CD4-positive, alpha-beta T cell treated with Interleukin-6 for 4 hours (primary cell): ENCODE results near the gene CCNE1.

Experiments used
- DNase-seq: peaks from one replicate; pipeline ENCODE4 v3.0.0-alpha.2; 2020; ENCODE audit warnings: mixed read lengths

Gene CCNE1

GRCh38 chr19:29845574-29846176, 33.9 kb downstream of the CCNE1 start:
- peak; percentile 48 for DNase-seq

DNA sequence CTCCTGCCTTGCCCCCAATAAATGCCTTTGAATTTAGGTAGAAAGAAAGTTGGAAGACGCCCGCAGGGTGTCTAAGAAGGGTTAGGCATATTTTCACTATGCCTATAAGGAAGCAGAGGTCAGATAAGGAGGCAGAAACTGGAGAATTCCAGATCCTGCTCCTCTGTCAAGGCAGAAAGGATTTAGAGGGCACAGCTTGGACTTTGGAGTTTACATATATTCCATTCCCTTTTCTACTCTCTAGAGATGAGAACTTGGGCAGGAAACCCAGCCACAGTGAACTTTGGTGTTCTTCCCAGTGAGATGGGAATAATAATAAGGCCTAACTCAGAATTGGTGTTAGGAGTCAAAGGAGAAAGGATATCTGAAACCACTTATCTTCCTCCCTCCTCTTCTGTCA, 37.4 kb downstream of the CCNE1 start:
- no peak for DNase-seq

DNA sequence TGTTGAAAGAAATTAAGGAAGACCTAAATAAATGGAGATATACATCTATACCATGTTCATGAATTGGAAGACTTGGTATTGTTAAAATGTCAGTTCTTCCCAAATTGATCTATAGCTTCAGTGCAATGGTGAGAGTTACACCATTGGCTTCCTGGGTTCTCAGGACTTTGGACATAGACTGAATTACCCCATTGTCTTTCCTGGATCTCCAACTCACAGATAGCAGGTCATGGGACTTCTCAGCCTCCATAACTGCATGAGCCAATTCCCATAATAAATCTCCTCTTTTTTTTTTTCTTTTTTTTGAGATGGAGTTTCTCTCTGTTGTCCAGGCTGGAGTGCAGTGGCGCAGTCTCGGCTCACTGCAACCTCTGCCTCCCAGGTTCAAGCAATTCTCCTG, 38.7 kb downstream of the CCNE1 start:
- no peak for DNase-seq

GRCh38 chr19:29851769-29852521, 40.2 kb downstream of the CCNE1 start:
- DNase-seq: no peak

GRCh38 chr19:29854033-29854432, 42.2 kb downstream of the CCNE1 start:
- DNase-seq: no peak

GRCh38 chr19:29855087-29855486, 43.3 kb downstream of the CCNE1 start:
- no peak for DNase-seq

DNA sequence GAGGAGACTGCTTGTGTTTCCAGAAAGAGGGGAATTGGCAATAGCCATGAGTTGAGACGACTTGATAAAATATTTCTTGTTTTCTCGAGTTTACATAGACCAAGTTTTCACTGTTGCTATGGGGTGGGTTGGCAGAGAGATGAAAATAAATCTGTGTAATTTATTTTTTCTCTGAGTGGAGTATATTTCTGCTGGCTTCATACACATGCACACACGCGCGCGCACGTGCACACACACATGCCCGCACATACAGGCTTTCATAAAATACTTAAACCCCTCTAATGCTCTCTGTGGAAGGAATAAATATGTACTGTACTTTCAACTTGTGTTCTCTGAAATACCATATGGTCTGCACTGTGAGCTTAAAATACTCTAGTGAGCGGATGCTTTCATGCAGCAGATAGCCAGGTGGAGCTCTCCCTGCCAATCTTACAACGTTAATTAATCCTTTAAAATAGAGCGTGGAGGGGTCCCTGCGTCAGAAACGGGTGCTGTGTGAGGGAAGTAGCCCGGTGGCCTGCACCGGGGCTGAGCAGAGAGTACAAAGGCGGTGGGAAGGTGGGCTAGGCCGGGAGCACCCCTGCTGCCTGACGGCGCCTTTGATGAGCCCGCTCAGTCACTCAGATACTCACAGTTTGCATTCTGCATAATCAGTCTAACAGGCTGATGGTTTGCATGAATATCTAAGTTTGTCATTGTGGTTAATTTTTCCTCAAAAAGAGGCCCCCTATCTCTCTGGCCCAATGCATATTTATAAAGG, 44.1 kb downstream of the CCNE1 start:
- no peak for DNase-seq

DNA sequence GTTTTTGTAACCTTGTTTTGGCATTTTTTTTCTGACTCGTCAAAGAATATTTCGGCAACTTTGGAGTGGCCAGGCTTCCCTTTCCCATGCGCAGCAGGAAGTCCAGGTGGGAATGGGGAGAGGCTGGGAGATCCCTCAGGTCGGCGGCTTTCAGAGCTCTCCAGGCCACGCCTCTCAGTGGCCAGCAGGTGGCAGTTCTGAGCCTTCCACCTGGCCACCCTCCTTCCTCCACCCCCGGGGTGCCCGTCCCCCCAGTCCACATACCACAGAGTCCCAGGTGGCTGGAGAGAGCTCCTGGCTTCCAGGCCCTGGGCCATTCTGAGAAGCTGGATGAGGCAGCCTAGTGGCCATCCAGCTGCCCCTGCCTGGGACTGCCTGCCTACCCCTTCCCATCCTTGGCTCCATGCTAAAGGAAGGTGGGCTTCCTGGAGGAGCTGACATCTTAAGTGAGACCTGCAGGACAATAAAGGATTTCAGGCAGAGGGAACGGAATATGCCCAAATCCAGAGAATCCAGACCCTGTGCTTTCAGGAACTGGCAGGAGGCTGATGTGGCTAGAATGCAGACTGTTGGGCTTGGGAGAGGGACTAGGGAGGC, 46.3 kb downstream of the CCNE1 start:
- peak; percentile 59 for DNase-seq

GRCh38 chr19:29858621-29859020, 46.8 kb downstream of the CCNE1 start:
- DNase-seq: no peak

- no peak for DNase-seq
Measured at GRCh38 chr19:29860492-29860891, 48.7 kb downstream of the CCNE1 start.

DNA sequence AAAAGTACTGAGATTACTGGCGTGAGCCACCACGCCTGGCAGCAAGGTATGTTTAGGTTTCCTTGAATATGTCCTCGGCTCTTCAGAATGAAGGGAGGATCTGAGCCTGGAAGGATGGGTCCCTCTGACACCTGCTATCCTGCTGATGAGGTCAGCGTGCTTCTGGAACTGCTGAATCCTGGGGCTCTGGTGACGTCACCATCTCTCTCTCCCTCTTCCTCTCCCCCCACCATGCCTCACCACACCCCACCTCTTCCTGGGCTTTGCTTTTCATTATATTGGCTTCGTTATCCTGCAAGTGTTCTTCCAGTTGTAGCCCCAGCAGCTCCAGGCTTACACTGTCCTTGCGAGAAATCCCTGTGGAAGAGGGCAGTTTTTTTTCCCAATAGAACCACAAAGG, 49.8 kb downstream of the CCNE1 start:
- DNase-seq: no peak

DNA sequence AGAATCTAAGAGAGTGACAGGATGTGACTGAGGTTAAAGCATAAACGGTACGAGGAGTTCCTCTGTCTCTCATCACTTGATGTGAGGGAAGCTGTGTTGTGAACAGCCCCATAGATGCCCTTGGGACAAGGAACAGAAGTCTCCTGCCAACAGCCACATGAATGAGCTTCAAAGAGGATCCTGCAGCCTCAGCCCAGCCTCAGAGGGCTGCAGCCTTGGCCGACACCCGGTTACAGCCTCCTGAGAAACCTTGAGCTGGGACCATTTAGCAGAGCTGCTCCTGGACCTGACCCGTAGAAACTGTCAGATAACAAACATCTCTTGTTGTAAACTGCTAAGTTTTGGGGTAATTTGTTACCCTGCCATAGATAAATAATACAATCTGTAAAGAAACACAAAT, 54.2 kb downstream of the CCNE1 start:
- DNase-seq: no peak

DNA sequence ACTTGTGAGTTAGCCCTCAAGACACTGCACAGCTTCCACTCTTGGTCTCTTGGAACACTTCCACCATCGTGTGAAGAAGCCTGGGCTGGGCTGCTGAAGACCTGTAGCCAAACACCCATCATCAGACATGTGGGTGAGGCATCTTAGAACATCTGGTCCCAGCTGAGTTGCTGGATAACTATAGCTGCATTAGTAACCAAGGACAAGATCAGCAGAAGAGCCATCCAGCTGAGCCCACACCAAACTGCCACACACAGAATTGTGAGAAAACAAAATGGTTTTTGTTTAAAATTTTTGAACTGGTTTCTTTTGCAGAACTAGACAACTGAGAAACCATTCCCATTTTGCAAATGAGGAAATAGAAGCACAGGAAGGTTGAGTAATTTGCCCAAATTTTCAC, 56.2 kb downstream of the CCNE1 start:
- no peak for DNase-seq

GRCh38 chr19:29871143-29871542, 59.4 kb downstream of the CCNE1 start:
- no peak for DNase-seq

- DNase-seq: peak; percentile 43
Measured at GRCh38 chr19:29872224-29872731, 60.5 kb downstream of the CCNE1 start.

GRCh38 chr19:29873024-29873800, 61.4 kb downstream of the CCNE1 start:
- peak; percentile 78 for DNase-seq
